DMS 273 (cell line): ENCODE measurements around the gene ZNF678.
"Not testable (repeated sequence)": the region's sequence is repeated elsewhere in the genome, so short reads cannot be mapped to it uniquely, and the experiment has no call there.

Source experiments
- DNase-seq: peaks from one replicate; lab custom pipeline; 2025; ENCODE audit not compliant: unreplicated experiment; lab: John Stamatoyannopoulos, UW

The ZNF678 gene

GRCh38 chr1:227549892-227550291 lies 13.5 kb upstream of the ZNF678 start:
- DNase-seq = no peak

- DNase-seq = not testable (repeated sequence)
Observed at GRCh38 chr1:227551881-227552280, 11.5 kb upstream of the ZNF678 start.

- no peak for DNase-seq
Observed at GRCh38 chr1:227556288-227556687, 7.1 kb upstream of the ZNF678 start.

GRCh38 chr1:227557962-227558725 lies 5.2 kb upstream of the ZNF678 start:
- no peak for DNase-seq

GRCh38 chr1:227558732-227559262 lies 4.6 kb upstream of the ZNF678 start:
- no peak for DNase-seq

- DNase-seq = no peak
Observed at GRCh38 chr1:227559499-227559898, 3.9 kb upstream of the ZNF678 start.

GRCh38 chr1:227559926-227560325 lies 3.4 kb upstream of the ZNF678 start:
- no peak for DNase-seq

- DNase-seq = no peak
Observed at GRCh38 chr1:227560393-227561173, 2.8 kb upstream of the ZNF678 start.

- DNase-seq = no peak
Observed at GRCh38 chr1:227561241-227561907, 2.0 kb upstream of the ZNF678 start.

GRCh38 chr1:227562037-227562436 lies 1.3 kb upstream of the ZNF678 start:
- DNase-seq = no peak

GRCh38 chr1:227562933-227563323 lies 428 bp upstream of the ZNF678 start:
- no peak for DNase-seq

- DNase-seq = no peak
Observed at GRCh38 chr1:227567256-227567655, 3.9 kb downstream of the ZNF678 start.

- DNase-seq = no peak
Observed at GRCh38 chr1:227568593-227568992, 5.2 kb downstream of the ZNF678 start.

- DNase-seq = no peak
Observed at GRCh38 chr1:227572752-227573151, 9.4 kb downstream of the ZNF678 start.

GRCh38 chr1:227574926-227575325 lies 11.6 kb downstream of the ZNF678 start:
- DNase-seq = no peak

GRCh38 chr1:227576189-227576588 lies 12.8 kb downstream of the ZNF678 start:
- DNase-seq = no peak

GRCh38 chr1:227577500-227577899 lies 14.1 kb downstream of the ZNF678 start:
- no peak for DNase-seq

- no peak for DNase-seq
Observed at GRCh38 chr1:227583354-227583753, 20.0 kb downstream of the ZNF678 start.

- DNase-seq = no peak
Observed at GRCh38 chr1:227586733-227587132, 23.4 kb downstream of the ZNF678 start.

GRCh38 chr1:227587968-227588367 lies 24.6 kb downstream of the ZNF678 start:
- no peak for DNase-seq

GRCh38 chr1:227588769-227589168 lies 25.4 kb downstream of the ZNF678 start:
- not testable (repeated sequence) for DNase-seq

- not testable (repeated sequence) for DNase-seq
Observed at GRCh38 chr1:227589777-227590176, 26.4 kb downstream of the ZNF678 start.
